B cell (primary cell): ENCODE data around the gene TRIO. TPM values are rescaled to one million over a fixed set of nuclear protein-coding genes. Genes with fewer than 3 reads are reported as not detected.

Experiments used
- ATAC-seq: fragments of 200-7000 bp; cut with Tn5 transposase; one replicate; pipeline ENCODE4 v1.10.0; 2021; ENCODE audit warnings: low read depth, mild to moderate bottlenecking, moderate number of reproducible peaks, moderate library complexity
- CTCF ChIA-PET: fragments of 350-600 bp; sonication (Branson Sonifier 250); formaldehyde crosslinking; loops from one replicate; lab custom pipeline; 2021; ENCODE audit warnings: antibody characterized with exemption, inconsistent platforms; lab: Charles Lee
- POLR2A ChIA-PET: fragments of 350-600 bp; sonication (Branson Sonifier 250); formaldehyde crosslinking; loops from one replicate; lab custom pipeline; 2021; ENCODE audit warnings: antibody characterized with exemption; lab: Charles Lee
- DNase-seq: peaks from one replicate; pipeline ENCODE4 v3.0.0; 2013
- H2AFZ ChIP-seq: 2 replicates; pipeline ENCODE4 v1.6.1; 2012; ENCODE audit warnings: mild to moderate bottlenecking, low read depth, low read length; ENCODE audit not compliant: insufficient read depth, poor library complexity, severe bottlenecking
- H3K27ac ChIP-seq, 2 donors: 1 replicate in 1 of 2; 2 replicates in 1 of 2; pipeline ENCODE4 v1.5.1; 2012 to 2013; ENCODE audit warnings: low read length in 2 of 2, mild to moderate bottlenecking in 2 of 2, moderate library complexity in 1 of 2
- H3K27me3 ChIP-seq, 4 experiments: fragments of 200-600 bp in 1 of 4; sonication (generic) in 1 of 4; replicated peaks in 1 of 4; 1 replicate in 2 of 4; 2 replicates in 2 of 4; pipeline versions ENCODE4 v1.6.1 to v1.7.0; 2013 to 2016; ENCODE audit warnings: low read length in 3 of 4, mild to moderate bottlenecking in 2 of 4, mixed read lengths in 1 of 4, moderate library complexity in 1 of 4; ENCODE audit not compliant: insufficient read depth in 4 of 4, control insufficient read depth in 3 of 4; ENCODE audit errors: control extremely low read depth in 1 of 4
- H3K36me3 ChIP-seq, 2 experiments: replicated peaks in 1 of 2; 1 replicate in 1 of 2; 2 replicates in 1 of 2; pipeline versions ENCODE4 v1.6.1 to v1.7.1; 2013; ENCODE audit warnings: low read length in 1 of 2; ENCODE audit not compliant: insufficient read depth in 2 of 2, control insufficient read depth in 1 of 2; ENCODE audit errors: control extremely low read depth in 1 of 2, extremely low read depth in 1 of 2
- H3K4me1 ChIP-seq, 2 donors: fragments of 200-600 bp in 1 of 2; sonication (generic) in 1 of 2; 1 replicate in 1 of 2; 2 replicates in 1 of 2; pipeline versions ENCODE4 v1.5.1 to v1.6.1; 2013 to 2017; ENCODE audit warnings: low read length in 2 of 2; ENCODE audit not compliant: control insufficient read depth in 2 of 2, insufficient read depth in 2 of 2
- H3K4me2 ChIP-seq: replicated peaks from 2 replicates; pipeline ENCODE3; 2012; ENCODE audit warnings: mild to moderate bottlenecking, low read depth, low read length; ENCODE audit not compliant: poor library complexity, severe bottlenecking
- H3K4me3 ChIP-seq, 5 experiments: fragments of 200-600 bp in 1 of 5; sonication (generic) in 1 of 5; 1 replicate in 3 of 5; 2 replicates in 2 of 5; pipeline versions ENCODE4 v1.5.1 to v1.7.0; 2011 to 2016; ENCODE audit warnings: low read length in 4 of 5, mild to moderate bottlenecking in 4 of 5, low read depth in 2 of 5, control low read depth in 1 of 5, moderate library complexity in 1 of 5; ENCODE audit not compliant: insufficient read depth in 1 of 5; ENCODE audit errors: control extremely low read depth in 1 of 5, extremely low read depth in 1 of 5
- H3K79me2 ChIP-seq: fragments of 200-600 bp; sonication (generic); one replicate; pipeline ENCODE4 v1.6.0; 2016; ENCODE audit warnings: low read length; ENCODE audit not compliant: control insufficient read depth, insufficient read depth
- H3K9ac ChIP-seq: fragments of 200-600 bp; sonication (generic); 2 replicates; pipeline ENCODE4 v1.6.1; 2017; ENCODE audit warnings: mild to moderate bottlenecking, low read length, moderate library complexity
- H3K9me3 ChIP-seq, 3 donors: one replicate each; pipeline versions ENCODE4 v1.6.1 to v1.7.1; 2013; ENCODE audit warnings: low read length in 2 of 3; ENCODE audit not compliant: control insufficient read depth in 2 of 3, insufficient read depth in 1 of 3; ENCODE audit errors: control extremely low read depth in 1 of 3
- H4K20me1 ChIP-seq: 2 replicates; pipeline ENCODE4 v1.6.0; 2012; ENCODE audit warnings: mild to moderate bottlenecking, low read length; ENCODE audit not compliant: insufficient read depth, control insufficient read depth, poor library complexity, severe bottlenecking
- H3K27ac Mint-ChIP-seq: one replicate; pipeline ENCODE4 v1.8.0; 2021; ENCODE audit warnings: mixed read lengths
- H3K27me3 Mint-ChIP-seq: one replicate; pipeline ENCODE4 v1.8.0; 2021; ENCODE audit warnings: mixed read lengths
- H3K4me1 Mint-ChIP-seq: one replicate; pipeline ENCODE4 v1.8.0; 2021; ENCODE audit warnings: mixed read lengths
- H3K4me3 Mint-ChIP-seq: one replicate; pipeline ENCODE4 v1.8.0; 2021; ENCODE audit warnings: mixed read lengths
- H3K9me3 Mint-ChIP-seq: one replicate; pipeline ENCODE4 v1.8.0; 2022; ENCODE audit warnings: mixed read lengths; ENCODE audit not compliant: insufficient read depth
- EZH2 ChIP-seq: IDR thresholded peaks from 2 replicates; pipeline ENCODE4 v1.6.1; 2012; ENCODE audit warnings: borderline replicate concordance, low read depth, mild to moderate bottlenecking, moderate library complexity, low read length; ENCODE audit not compliant: insufficient read depth, poor library complexity, severe bottlenecking
- WGBS: methylation state at CpG from one replicate; pipeline ENCODE4 v1.1.5; 2013; ENCODE audit warnings: missing lambda C conversion rate; ENCODE audit not compliant: insufficient coverage; 5-methylcytosine and 5-hydroxymethylcytosine counted together
- intact Hi-C: fragments of 100-400 bp; cut with micrococcal nuclease; formaldehyde crosslinking; loops from one replicate; pipeline ENCODE4 v1.10.0; 2022
- polyA plus RNA-seq: library from polyadenylated mRNA; depleted of rRNA; stranded (reverse); fragments of >200 nt; gene quantifications from 2 replicates; pipeline ENCODE4 v1.2.3, GENCODE V29; 2012
- total RNA-seq, 2 donors: library from RNA; stranded (reverse); fragments of 120-200 nt in 1 of 2; gene quantifications; 1 replicate in 1 of 2; 2 replicates in 1 of 2; pipeline versions ENCODE4 v1.2.3 to v1.2.4, GENCODE V29; 2013 to 2022
- TF ChIP-seq, protein P1 (sequence below): fragments of 200-600 bp; IDR thresholded peaks from one replicate; pipeline ENCODE4 v1.8.0; 2022; ENCODE audit warnings: antibody characterized with exemption, mild to moderate bottlenecking

TRIO gene
- total and polyA plus RNA-seq, 2 donors (not counting 1 experiment from before 2014, with no cell fraction given), result 90.5 to 479 TPM

GRCh38 chr5:14265570-14265969, 122.4 kb downstream of the TRIO start:
- Mint-ChIP-seq H3K9me3 (no peaks in the 10 kb centered on the region), H3K27ac (no peak overlapping the region), H3K4me3 (no peak overlapping the region), H3K27me3 (no peaks in the 10 kb centered on the region), H3K4me1 (peaks cover 76% of the 10 kb centered on the region)
- H3K4me3 ChIP-seq, result no peak overlapping the region
- H3K4me1 ChIP-seq, result peaks cover 23 to 28% of the 10 kb centered on the region in 2 donors
- intact Hi-C loops, result loop anchor here (2.0 kb wide), 1 partner anchor 57 kb away; no protein-coding TSS in a partner anchor
- DNase-seq (no peak), ATAC-seq (no peak)
- no peak overlapping the region for H3K9ac ChIP-seq
- H3K36me3 ChIP-seq, result no peaks in the 10 kb centered on the region
- H4K20me1 ChIP-seq, result peaks cover 63% of the 10 kb centered on the region
- H3K27ac ChIP-seq, result no peak overlapping the region
- ChIA-PET POLR2A (interaction anchor here (0.7 kb wide), 1 partner anchor 159 kb away, joined by 3 read pairs; no protein-coding TSS in a partner anchor), CTCF (interaction anchor here (0.6 to 2.3 kb wide), 2 partner anchors 157 to 274 kb away, joined by 3 to 11 read pairs; no protein-coding TSS in a partner anchor)
- H3K79me2 ChIP-seq, result peaks cover 86% of the 10 kb centered on the region
- no peaks in the 10 kb centered on the region for H3K27me3 ChIP-seq
- TF ChIP-seq, protein P1, sequence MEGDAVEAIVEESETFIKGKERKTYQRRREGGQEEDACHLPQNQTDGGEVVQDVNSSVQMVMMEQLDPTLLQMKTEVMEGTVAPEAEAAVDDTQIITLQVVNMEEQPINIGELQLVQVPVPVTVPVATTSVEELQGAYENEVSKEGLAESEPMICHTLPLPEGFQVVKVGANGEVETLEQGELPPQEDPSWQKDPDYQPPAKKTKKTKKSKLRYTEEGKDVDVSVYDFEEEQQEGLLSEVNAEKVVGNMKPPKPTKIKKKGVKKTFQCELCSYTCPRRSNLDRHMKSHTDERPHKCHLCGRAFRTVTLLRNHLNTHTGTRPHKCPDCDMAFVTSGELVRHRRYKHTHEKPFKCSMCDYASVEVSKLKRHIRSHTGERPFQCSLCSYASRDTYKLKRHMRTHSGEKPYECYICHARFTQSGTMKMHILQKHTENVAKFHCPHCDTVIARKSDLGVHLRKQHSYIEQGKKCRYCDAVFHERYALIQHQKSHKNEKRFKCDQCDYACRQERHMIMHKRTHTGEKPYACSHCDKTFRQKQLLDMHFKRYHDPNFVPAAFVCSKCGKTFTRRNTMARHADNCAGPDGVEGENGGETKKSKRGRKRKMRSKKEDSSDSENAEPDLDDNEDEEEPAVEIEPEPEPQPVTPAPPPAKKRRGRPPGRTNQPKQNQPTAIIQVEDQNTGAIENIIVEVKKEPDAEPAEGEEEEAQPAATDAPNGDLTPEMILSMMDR, result no peak
- no peak for TF ChIP-seq EZH2
- no peak overlapping the region for H2AFZ ChIP-seq
- WGBS, result 88% methylated on average over 1 of the region's 2 CpGs
- no peak overlapping the region for H3K4me2 ChIP-seq
- no peaks in the 10 kb centered on the region for H3K9me3 ChIP-seq

DNA sequence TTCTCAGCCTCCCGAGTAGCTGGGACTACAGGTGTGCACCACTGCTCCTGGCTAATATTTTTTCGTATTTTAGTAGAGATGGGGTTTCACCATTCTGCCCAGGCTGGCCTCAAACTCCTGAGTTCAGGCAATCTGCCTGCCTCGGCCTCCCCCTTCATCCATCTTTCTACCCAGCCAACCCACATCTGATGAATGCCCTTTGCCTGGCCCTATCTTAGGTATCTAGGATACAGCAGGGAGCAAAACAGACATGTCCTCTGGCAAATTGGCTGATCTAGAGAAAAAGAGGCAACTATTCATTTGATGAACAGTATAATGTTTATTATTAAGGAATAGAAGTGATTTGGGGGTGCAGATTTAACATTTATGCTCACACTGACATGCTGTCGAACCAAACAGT, 123.0 kb downstream of the TRIO start:
- Histone ChIP-seq H3K4me1 (peaks cover 17 to 25% of the 10 kb centered on the region in 2 donors), H3K79me2 (peaks cover 87% of the 10 kb centered on the region), H2AFZ (no peak overlapping the region), H3K4me3 (no peak overlapping the region), H3K9me3 (no peaks in the 10 kb centered on the region), H3K36me3 (peaks cover 0 to 2% of the 10 kb centered on the region in 2 experiments), H3K9ac (no peak overlapping the region), H3K27ac (no peak overlapping the region), H3K4me2 (no peak overlapping the region), H4K20me1 (peaks cover 64% of the 10 kb centered on the region), H3K27me3 (no peaks in the 10 kb centered on the region)
- TF ChIP-seq, protein P1, result no peak
- TF ChIP-seq EZH2, result no peak
- Mint-ChIP-seq H3K27me3 (no peaks in the 10 kb centered on the region), H3K9me3 (no peaks in the 10 kb centered on the region), H3K27ac (no peak overlapping the region), H3K4me1 (peaks cover 76% of the 10 kb centered on the region), H3K4me3 (no peak overlapping the region)
- 100% methylated on average over 1 of the region's 4 CpGs for WGBS
- POLR2A ChIA-PET, result no interaction called here
- no peak for ATAC-seq
- DNase-seq, result no peak
- intact Hi-C loops, result no loop called here
- CTCF ChIA-PET, result interaction anchor here (2.3 kb wide), 1 partner anchor 157 kb away, joined by 11 read pairs; no protein-coding TSS in a partner anchor
